NCI-H2227 (cell line): Measurements from ENCODE around the gene VTA1.
A peak's percentile ranks its signal among the peaks of the same experiment; 100 is the strongest.
"Not testable (repeated sequence)": the region's sequence is repeated elsewhere in the genome, so short reads cannot be mapped to it uniquely, and the experiment has no call there.

Experiments
- DNase-seq: peaks from one replicate; lab custom pipeline; 2025; ENCODE audit not compliant: unreplicated experiment; lab: John Stamatoyannopoulos, UW

Gene VTA1

GRCh38 chr6:142146828-142147662, at the start of gene VTA1, which contains the start of gene NMBR:
TSS of gene VTA1 (plus strand) at chr6:142147263. CDS start at chr6:142147288, 25 bp downstream.
TSS of gene NMBR (minus strand) at chr6:142147122. CDS start at chr6:142088658, 58,464 bp downstream.
- peak; percentile 97 for DNase-seq

GRCh38 chr6:142104820-142105219, 42.2 kb upstream of the VTA1 start:
- not testable (repeated sequence) for DNase-seq

GRCh38 chr6:142110820-142111219, 36.2 kb upstream of the VTA1 start:
- DNase-seq = not testable (repeated sequence)

- peak; percentile 40 for DNase-seq
Observed at GRCh38 chr6:142112451-142113061, 34.5 kb upstream of the VTA1 start.

GRCh38 chr6:142117366-142117765, 29.7 kb upstream of the VTA1 start:
- no peak for DNase-seq

GRCh38 chr6:142118328-142118727, 28.7 kb upstream of the VTA1 start:
- DNase-seq = no peak

GRCh38 chr6:142118925-142119324, 28.1 kb upstream of the VTA1 start:
- DNase-seq = no peak

- DNase-seq = no peak
Observed at GRCh38 chr6:142121342-142121741, 25.7 kb upstream of the VTA1 start.

GRCh38 chr6:142130814-142131213, 16.2 kb upstream of the VTA1 start:
- no peak for DNase-seq

GRCh38 chr6:142132625-142133024, 14.4 kb upstream of the VTA1 start, which contains the start of gene GJE1:
TSS of gene GJE1 (plus strand) at chr6:142132925. CDS start at chr6:142133159, 234 bp downstream.
- DNase-seq = no peak

- DNase-seq = no peak
Observed at GRCh38 chr6:142138876-142139275, 8.2 kb upstream of the VTA1 start.

- DNase-seq = not testable (repeated sequence)
Observed at GRCh38 chr6:142141531-142141930, 5.5 kb upstream of the VTA1 start.

- no peak for DNase-seq
Observed at GRCh38 chr6:142152746-142153145, 5.7 kb downstream of the VTA1 start.

- DNase-seq = no peak
Observed at GRCh38 chr6:142153196-142153595, 6.1 kb downstream of the VTA1 start.

GRCh38 chr6:142154336-142154735, 7.3 kb downstream of the VTA1 start:
- DNase-seq = no peak

- no peak for DNase-seq
Observed at GRCh38 chr6:142155091-142155490, 8.0 kb downstream of the VTA1 start.

GRCh38 chr6:142155895-142156757, 9.1 kb downstream of the VTA1 start:
- peak; percentile 0 for DNase-seq

GRCh38 chr6:142156758-142157068, 9.7 kb downstream of the VTA1 start:
- not testable (repeated sequence) for DNase-seq

GRCh38 chr6:142162780-142163179, 15.7 kb downstream of the VTA1 start:
- no peak for DNase-seq

- DNase-seq = no peak
Observed at GRCh38 chr6:142165227-142165626, 18.2 kb downstream of the VTA1 start.

- DNase-seq = no peak
Observed at GRCh38 chr6:142167071-142167470, 20.0 kb downstream of the VTA1 start.
